ENCODE data around the gene CBR3.

Gene CBR3

DNA sequence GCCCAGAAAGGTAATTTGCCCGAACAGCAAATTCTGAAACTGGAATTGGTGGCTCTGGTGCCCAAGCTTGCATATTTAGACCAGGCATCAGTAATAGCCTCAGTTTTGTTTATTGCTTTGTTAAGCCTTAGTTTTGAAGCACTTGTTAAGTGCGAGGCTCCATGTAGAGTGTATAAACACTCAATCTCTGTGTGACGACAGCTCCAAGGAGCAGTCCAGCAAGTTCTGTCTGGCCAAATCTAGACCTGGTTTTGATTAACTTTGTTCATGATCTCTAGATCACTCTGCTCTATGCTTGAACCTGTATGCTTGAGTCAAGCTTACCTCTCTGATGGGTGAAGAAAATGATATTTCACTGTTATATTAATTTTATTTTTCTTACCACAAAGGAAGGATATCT, 59.1 kb downstream of the CBR3 start:
- in situ Hi-C loops (cut with MboI; ENCODE audit: low sequenced_read_pairs, unreplicated experiment): no loop called here
- no peak for DNase-seq (ENCODE audit: low spot score)
- no peak for TF ChIP-seq CTCF (IDR thresholded peaks at IDR 0.05; ENCODE audit: borderline replicate concordance, control extremely low read depth, extremely low read depth, insufficient read depth, missing control alignments)

DNA sequence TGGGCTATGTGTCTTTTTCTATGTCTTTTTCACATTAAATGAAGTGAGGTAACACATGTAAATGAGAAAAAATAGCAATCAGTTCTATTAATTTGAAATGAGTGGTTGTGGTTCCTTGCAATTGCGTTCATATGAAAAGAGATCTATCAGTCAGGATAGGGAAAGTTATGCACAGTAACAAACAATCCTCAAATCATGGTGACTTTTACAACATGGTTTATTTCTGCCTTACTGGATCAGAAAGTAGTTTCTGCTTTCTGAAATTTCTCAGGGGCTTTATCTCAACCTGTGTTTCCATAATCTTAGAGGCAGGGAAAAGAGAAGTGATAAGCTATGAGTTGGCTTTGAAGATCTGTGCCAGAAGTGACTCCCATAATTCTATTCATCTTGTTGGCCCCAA, 60.7 kb downstream of the CBR3 start:
- in situ Hi-C loops (cut with MboI; ENCODE audit: low sequenced_read_pairs, unreplicated experiment): no loop called here
- no peak for DNase-seq (ENCODE audit: low spot score)
- TF ChIP-seq CTCF (IDR thresholded peaks at IDR 0.05; ENCODE audit: borderline replicate concordance, control extremely low read depth, extremely low read depth, insufficient read depth, missing control alignments): no peak
